ENCODE results near the gene RALY.

DNA sequence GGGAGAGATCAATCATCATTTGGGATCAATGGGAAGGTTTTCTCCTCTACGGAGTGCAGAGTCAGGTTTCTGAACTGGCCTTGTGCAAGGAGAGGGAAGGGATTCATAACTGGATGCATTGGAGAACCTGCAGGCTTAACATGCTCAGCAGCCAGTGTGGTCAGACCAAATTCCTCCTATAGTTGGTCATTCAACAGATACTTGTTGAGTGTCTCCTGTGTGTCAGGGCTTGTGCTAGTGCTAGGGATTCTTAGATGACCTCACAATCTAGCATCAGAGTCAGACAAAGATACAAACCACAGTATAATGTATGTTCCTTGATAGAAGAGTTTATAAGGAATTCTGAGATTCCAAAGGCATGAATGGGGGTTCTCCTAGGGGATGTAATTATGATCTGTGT is 23.9 kb downstream of the RALY start:
- TF ChIP-seq POLR2A (IDR thresholded peaks at IDR 0.05; ENCODE audit: borderline replicate concordance, extremely low read depth, insufficient read depth, insufficient read length) (no peak), ELF1 (IDR thresholded peaks at IDR 0.05; ENCODE audit: borderline replicate concordance, low read depth) (no peak), ZFX (IDR thresholded peaks at IDR 0.05) (no peak)

Data from HCT116 (cell line).